ENCODE measurements around the gene CCDC187.
"Not testable (repeated sequence)": the region's sequence is repeated elsewhere in the genome, so short reads cannot be mapped to it uniquely, and the experiment has no call there.

The CCDC187 gene

DNA sequence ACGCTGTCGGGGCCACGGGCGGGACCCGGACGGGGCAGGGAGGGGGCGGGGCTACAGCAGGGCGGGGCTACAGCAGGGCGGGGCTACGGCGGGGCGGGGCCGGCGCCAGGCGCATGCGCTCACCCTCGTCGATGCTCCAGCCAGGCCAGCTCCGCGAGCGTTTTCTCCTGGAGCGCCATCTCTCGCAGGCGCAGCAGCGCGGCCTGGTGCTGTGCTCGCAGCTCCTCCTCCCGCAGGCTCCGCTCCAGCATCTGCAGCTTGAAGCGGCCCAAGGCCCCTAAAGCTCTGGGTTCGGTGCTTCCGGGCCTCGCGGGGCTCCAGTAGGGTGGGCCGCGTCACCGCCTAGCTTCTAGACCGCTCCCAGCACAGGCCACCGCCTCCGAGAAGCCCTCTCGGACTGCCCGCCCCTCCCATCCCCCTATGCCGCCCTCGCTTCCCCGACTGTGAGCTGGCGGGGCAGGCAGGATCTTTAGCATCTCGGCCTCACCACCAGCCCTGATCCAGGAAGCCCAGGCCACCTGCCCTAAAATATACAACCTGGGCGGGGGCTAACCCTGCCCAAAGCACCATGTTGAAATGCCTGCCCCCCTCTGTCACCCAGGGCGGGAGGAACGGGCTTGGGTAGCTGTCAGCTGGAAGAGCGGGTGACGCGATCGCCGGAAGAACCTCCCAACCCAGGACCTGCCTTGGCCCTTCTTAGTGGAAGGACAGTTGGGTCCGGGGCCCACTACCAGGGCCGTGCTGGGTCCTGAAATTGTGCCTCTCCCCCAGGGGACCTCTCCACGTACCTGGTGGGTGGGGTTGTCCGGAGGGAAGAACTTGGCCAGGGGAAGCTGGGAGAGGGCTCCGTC is 36.4 kb downstream of the CCDC187 start:
- H3K27me3 Mint-ChIP-seq (ENCODE audit: low read depth) = peaks cover 7% of the 10 kb centered on the region
- no peaks in the 10 kb centered on the region for H3K9me3 Mint-ChIP-seq
- no peaks in the 10 kb centered on the region for H3K36me3 Mint-ChIP-seq (ENCODE audit: low read depth)
- peak overlapping the region; percentile 87 for H3K4me3 Mint-ChIP-seq
- DNase-seq (ENCODE audit: low spot score) = peak; percentile 78
- H3K27ac Mint-ChIP-seq = peak overlapping the region; percentile 92
- peaks cover 9% of the 10 kb centered on the region for H3K4me1 Mint-ChIP-seq (ENCODE audit: low read depth)

DNA sequence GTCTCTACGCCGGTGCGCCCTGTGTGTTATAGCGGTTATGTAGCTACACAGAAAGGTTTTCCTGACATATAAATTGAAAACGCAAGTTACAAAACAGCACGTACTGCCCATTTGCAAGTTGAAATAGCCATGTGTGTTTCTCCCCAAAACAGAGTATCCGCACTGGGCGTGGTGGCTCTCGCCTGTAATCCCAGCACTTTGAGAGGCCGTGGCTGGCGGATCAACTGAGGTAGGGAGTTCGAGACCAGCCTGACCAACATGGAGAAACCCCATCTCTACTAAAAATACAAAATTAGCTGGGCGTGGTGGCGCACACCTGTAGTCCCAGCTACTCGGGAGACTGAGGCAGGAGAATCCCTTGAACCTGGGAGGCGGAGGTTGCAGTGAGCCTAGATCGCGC is 37.3 kb downstream of the CCDC187 start:
- H3K9me3 Mint-ChIP-seq; H3K4me1 Mint-ChIP-seq (ENCODE audit: low read depth); H3K27me3 Mint-ChIP-seq (ENCODE audit: low read depth); DNase-seq (ENCODE audit: low spot score); H3K36me3 Mint-ChIP-seq (ENCODE audit: low read depth): not testable (repeated sequence)
- Mint-ChIP-seq H3K4me3 (peak overlapping the region; percentile 87), H3K27ac (peak overlapping the region; percentile 92)

DNA sequence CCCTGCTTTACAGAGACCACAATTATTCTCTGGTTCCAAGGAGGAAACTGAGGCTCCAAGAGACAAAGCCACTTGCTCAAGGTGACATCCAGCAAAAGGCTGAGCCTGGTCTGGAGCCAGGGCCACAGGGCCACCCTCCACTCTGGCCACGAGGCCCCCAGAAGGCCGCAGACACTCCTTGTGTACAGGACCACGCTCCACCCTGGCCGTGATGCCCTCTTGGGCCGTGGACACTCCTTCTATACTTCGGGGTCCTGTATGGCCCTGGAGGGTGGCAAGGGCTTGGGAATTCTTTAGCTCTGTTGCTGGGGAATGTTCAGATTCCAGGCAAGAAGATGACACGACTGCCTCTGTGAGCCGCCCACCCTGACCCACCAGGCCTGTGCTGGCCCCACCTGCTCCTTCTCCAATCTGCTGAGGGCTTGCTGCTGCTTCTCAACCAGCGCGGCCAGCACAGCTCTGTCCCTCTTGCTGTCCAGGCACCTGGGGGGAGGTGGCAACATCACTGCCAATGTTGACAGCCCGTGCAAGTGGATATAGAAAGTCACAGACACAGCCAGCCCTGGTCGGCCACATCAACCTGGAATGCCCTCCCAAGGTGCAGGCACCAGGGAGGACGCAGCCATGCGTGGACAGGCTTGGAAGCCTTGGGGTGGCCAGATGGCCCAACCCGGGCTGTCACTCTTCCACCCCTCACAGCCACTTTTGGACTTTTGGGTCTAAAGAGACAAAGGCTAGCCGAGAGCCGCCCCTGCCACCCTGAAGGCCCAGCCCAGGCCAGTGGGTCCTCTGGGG is 38.1 kb downstream of the CCDC187 start:
- Mint-ChIP-seq H3K4me3 (no peak overlapping the region), H3K36me3 (ENCODE audit: low read depth) (no peaks in the 10 kb centered on the region), H3K27ac (no peak overlapping the region), H3K27me3 (ENCODE audit: low read depth) (peaks cover 7% of the 10 kb centered on the region), H3K9me3 (no peaks in the 10 kb centered on the region), H3K4me1 (ENCODE audit: low read depth) (peaks cover 9% of the 10 kb centered on the region)
- DNase-seq (ENCODE audit: low spot score) = no peak

DNA sequence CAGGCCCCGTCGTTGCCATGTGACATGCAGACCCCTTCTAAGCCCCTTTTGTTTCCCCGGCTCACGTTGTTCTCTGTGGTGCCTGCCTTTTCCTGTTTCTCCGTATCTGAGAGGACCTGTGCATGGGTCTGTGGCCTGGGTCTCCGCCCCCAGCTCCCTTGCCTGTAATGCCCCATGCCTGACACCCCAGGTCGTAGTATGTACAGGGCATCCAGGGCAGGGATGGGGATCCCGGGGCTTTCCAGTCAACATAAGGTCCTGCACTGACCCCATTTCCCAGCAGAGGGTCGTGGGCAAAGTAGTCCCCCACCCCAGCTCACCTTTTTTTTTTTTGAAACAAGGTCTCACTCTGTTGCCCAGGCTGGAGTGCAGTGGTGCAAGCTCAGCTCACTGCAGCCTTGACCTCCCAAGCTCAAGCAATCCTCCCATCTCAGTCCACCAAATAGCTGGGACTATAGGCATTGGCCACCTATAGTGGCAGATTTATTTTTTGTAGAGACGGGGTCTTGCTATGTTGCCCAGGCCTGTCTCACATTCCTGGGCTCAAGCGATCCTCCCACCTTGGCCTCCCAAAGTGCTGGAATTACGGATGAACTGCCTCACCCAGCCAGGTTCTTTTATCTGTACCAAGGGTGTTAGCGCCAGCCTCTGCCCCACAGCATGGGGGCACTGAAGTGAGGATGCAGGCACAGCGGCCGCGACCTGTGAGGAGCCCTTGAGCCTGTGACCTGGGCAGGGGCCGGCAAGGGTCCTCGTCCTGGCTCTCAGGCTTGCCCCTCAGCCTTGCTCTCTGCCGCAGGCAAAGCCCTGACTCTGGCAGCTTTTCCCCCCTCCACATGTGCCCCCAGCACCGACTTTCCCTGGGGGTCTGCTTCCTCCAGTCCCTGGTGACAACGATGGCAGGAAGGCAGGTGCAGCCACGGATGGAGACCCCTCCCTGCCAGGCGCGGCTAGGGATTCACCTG is 39.2 kb downstream of the CCDC187 start:
- Mint-ChIP-seq H3K9me3 (no peaks in the 10 kb centered on the region), H3K4me1 (ENCODE audit: low read depth) (peaks cover 9% of the 10 kb centered on the region), H3K27ac (no peak overlapping the region), H3K36me3 (ENCODE audit: low read depth) (no peaks in the 10 kb centered on the region), H3K4me3 (no peak overlapping the region), H3K27me3 (ENCODE audit: low read depth) (peaks cover 7% of the 10 kb centered on the region)
- no peak for DNase-seq (ENCODE audit: low spot score)

DNA sequence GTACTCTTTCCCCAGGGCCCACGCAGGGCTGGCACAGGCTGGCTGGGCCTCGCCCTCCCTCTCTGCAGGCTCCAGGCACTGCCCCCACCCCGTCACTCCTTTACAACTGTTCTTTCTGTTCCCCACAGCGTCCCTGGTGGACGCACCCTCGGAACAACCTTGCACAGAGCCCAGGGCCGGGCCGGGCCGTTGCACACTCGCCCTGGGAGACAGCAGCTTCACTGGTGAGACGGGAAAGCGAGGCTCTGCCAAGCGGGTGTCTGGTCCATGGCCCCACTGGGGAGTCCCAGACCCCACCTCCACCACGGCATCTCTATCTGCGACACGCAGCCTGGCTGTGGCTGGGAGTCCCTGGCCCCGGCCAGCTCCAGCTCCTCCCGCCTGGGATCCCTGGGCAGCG is 39.9 kb downstream of the CCDC187 start:
- Mint-ChIP-seq H3K4me3 (no peak overlapping the region), H3K9me3 (no peaks in the 10 kb centered on the region), H3K36me3 (ENCODE audit: low read depth) (no peaks in the 10 kb centered on the region), H3K4me1 (ENCODE audit: low read depth) (peaks cover 9% of the 10 kb centered on the region), H3K27me3 (ENCODE audit: low read depth) (peaks cover 7% of the 10 kb centered on the region), H3K27ac (no peak overlapping the region)
- DNase-seq (ENCODE audit: low spot score) = no peak

DNA sequence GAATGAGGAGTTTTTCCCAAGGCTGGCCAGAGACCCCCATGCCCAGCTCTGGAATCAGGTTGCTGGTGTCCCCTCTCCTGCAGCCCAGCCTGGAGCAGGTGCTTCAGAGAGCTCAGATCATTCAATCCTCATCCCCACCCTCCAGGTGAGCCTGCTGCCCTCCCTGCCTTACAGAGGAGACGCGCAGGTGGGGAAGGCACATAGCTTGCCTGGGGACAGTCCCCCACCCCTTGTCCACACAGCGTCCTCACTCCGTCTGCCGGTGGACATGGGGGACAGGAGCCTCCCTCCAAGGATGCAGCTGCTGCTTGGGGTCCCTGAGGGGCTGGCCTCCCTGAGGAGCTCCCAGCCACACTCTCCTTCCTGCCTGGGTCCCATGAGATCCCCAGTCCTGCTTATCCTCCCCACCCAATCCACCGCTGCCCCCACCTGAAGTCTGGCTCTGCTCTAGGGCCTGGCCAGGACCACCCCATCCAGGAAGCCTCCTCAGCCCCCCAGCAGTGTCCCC is 41.2 kb downstream of the CCDC187 start:
- no peaks in the 10 kb centered on the region for H3K27me3 Mint-ChIP-seq (ENCODE audit: low read depth)
- no peak overlapping the region for H3K27ac Mint-ChIP-seq
- no peak for DNase-seq (ENCODE audit: low spot score)
- no peaks in the 10 kb centered on the region for H3K9me3 Mint-ChIP-seq
- no peak overlapping the region for H3K4me3 Mint-ChIP-seq
- H3K36me3 Mint-ChIP-seq (ENCODE audit: low read depth) = no peaks in the 10 kb centered on the region
- peaks cover 9% of the 10 kb centered on the region for H3K4me1 Mint-ChIP-seq (ENCODE audit: low read depth)

DNA sequence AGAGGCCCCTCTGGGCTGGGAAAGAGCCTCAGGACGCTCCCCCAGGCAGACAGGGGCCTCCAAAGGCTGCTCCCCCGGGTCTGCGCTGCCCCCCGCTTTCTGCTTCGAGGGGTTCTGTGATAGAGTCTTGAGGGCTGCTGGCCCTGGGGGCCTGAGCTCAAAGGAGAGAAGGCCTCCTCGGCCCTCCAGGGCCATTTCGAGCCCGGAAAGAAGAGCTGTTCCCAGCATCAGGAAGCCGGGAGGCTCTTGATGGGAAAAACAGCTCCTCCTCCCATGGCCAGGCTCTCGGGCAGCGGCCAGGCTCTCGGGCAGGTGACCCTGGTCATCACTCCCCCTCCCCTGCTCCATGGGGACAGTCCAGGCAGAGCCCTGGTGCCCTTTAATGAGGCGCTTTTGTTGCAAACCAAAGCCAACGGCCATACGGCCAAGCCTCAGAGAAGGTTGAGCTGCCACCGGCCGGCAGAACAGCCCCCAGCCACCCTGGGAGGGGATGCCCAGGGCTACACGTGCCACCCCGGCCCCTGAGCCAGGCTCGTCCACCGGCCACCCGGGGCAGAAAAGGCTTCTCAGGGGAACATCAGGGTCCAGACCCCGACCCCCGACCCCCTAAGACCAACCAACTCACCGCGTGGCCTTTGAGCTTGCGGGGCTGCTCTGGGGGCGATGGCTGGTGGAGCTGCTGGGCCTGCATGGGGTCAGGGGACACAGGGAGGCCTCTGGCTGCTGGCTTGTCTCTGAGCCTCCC is 42.0 kb downstream of the CCDC187 start:
- no peak for DNase-seq (ENCODE audit: low spot score)

DNA sequence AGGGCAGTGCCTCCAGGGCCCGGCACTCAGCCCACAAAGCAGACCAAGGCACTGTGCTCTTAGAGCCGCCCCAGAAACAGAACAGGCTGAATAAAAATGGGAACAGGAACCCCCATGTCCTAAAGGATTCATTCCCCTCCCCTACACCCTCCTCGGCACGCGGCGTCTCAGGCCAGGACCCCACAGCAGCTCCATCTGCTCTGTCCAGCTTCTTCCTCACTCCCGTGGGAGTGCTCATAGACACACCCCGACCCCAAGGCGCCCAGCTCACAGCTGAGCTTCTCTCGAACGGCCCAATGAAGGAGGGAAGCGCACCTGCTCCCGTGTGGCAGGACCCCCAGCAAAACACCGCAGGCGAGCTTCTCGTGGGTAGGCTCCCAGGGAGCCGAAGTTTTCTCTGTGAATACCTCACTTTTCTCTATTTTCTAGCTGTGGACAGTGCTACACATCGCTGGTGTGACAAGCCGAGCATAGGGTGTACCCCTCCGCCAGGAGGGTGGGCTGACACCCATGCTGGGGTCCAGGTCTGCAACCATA is 42.9 kb downstream of the CCDC187 start:
- Mint-ChIP-seq H3K9me3 (no peaks in the 10 kb centered on the region), H3K4me3 (no peak overlapping the region)

More for the DNA sequence above, 42.0 kb downstream of the CCDC187 start:
- Mint-ChIP-seq H3K4me1 (ENCODE audit: low read depth) (peaks cover 3% of the 10 kb centered on the region), H3K27me3 (ENCODE audit: low read depth) (no peaks in the 10 kb centered on the region), H3K36me3 (ENCODE audit: low read depth) (no peaks in the 10 kb centered on the region), H3K27ac (no peak overlapping the region), H3K4me3 (no peak overlapping the region), H3K9me3 (no peaks in the 10 kb centered on the region)

DNA sequence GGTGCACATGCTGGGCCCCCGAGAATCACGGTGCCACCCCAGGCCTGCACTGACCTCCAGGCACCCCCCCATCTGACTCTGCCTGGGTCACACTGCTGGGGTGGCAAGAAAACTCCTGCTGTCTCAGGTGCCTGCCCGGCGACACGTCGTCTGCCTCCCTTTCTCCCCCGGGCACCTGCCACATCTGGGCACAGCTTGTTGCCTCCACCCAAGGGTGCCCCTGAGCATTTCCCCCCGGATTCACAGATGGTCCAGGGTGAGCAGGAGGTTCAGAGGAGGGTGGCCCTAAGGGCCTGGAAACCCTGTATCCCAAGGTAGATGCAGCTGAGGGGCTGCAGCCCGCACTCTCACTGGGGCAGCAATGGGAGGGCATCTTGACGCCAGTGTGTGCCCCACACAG is 43.4 kb downstream of the CCDC187 start:
- H3K36me3 Mint-ChIP-seq (ENCODE audit: low read depth) = no peaks in the 10 kb centered on the region

More for the DNA sequence above, 42.9 kb downstream of the CCDC187 start:
- H3K27ac Mint-ChIP-seq = no peak overlapping the region
- H3K36me3 Mint-ChIP-seq (ENCODE audit: low read depth) = no peaks in the 10 kb centered on the region
- no peak for DNase-seq (ENCODE audit: low spot score)
- no peaks in the 10 kb centered on the region for H3K27me3 Mint-ChIP-seq (ENCODE audit: low read depth)
- no peaks in the 10 kb centered on the region for H3K4me1 Mint-ChIP-seq (ENCODE audit: low read depth)

DNA sequence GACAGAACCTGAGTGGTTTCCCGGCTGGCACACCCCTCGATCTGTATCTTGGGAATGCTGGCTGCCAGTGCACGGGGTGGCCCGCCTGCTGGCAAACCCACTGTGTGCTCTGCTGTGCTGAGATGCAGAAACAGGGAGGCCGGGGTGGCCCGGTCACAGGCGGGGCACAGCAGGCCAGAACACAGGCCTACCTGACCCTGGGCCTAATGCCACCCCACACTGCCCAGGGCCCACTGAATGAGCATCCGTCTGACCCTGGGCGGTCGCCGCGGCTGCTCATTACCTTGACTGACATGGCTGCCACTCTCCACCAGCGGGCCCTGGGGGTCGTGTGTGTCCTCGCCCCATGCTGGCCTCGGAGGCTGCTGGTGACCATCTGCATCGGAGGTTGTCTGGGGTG is 44.1 kb downstream of the CCDC187 start:
- H3K27ac Mint-ChIP-seq = no peak overlapping the region
- H3K27me3 Mint-ChIP-seq (ENCODE audit: low read depth) = no peaks in the 10 kb centered on the region
- no peaks in the 10 kb centered on the region for H3K9me3 Mint-ChIP-seq
- no peaks in the 10 kb centered on the region for H3K4me1 Mint-ChIP-seq (ENCODE audit: low read depth)
- H3K36me3 Mint-ChIP-seq (ENCODE audit: low read depth) = no peaks in the 10 kb centered on the region
- no peak for DNase-seq (ENCODE audit: low spot score)
- no peak overlapping the region for H3K4me3 Mint-ChIP-seq

More for the DNA sequence above, 43.4 kb downstream of the CCDC187 start:
- Mint-ChIP-seq H3K4me1 (ENCODE audit: low read depth) (no peaks in the 10 kb centered on the region), H3K27ac (no peak overlapping the region), H3K4me3 (no peak overlapping the region), H3K9me3 (no peaks in the 10 kb centered on the region), H3K27me3 (ENCODE audit: low read depth) (no peaks in the 10 kb centered on the region)
- no peak for DNase-seq (ENCODE audit: low spot score)

DNA sequence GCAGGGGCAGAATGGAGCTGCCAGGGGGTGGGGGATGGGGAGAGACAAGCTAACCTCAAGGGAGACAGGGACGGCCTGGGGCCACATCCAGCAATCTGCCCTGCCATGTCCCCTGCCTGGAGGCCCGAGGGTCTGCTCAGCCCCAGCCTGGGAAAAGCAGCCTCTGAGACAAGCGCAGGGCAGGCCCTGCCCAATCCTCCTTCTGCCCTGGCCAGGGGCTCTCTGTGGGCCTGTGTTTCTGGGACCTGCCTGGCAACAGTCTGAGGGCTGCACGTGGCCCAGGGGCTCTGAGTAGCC is 44.4 kb downstream of the CCDC187 start:
- no peak overlapping the region for H3K27ac Mint-ChIP-seq
- no peaks in the 10 kb centered on the region for H3K4me1 Mint-ChIP-seq (ENCODE audit: low read depth)
- H3K9me3 Mint-ChIP-seq = no peaks in the 10 kb centered on the region
- H3K27me3 Mint-ChIP-seq (ENCODE audit: low read depth) = no peaks in the 10 kb centered on the region
- no peak for DNase-seq (ENCODE audit: low spot score)
- no peaks in the 10 kb centered on the region for H3K36me3 Mint-ChIP-seq (ENCODE audit: low read depth)
- no peak overlapping the region for H3K4me3 Mint-ChIP-seq

DNA sequence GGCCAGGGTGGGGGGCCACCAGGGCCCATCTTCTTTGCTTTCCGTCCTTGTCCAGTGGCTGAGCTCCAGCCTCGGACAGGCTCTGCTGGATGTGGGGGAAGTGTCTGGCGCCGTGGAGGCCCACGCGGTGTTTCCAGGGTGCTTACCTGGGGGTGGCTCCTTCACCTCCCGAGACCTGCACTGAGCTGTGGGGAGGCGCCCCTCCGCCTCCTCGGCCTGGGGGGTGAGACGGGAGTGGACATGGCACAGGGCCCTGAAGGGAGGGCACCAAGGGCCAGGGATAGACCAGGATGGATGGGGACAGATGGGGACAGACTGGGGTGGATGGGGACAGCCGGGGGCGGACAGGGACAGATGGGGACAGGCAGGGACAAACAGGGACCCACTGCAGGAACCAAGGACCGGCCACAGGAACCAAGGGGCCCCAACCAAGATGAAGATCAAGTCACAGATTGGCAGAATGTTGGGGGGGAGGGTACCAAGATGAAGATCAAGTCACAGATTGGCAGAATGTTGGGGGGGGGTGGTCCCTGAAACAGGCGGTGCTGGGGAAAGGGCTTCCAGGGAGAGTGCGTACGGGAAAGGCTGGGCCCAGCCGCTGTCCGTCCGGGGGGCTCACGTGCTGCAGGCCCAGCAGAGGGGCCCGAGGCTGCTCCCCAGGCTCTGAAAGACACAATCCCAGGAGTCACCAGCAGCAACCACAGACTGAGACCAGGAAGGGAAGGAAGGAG is 44.9 kb downstream of the CCDC187 start:
- Mint-ChIP-seq H3K36me3 (ENCODE audit: low read depth) (no peaks in the 10 kb centered on the region), H3K27me3 (ENCODE audit: low read depth) (no peaks in the 10 kb centered on the region), H3K4me3 (no peak overlapping the region), H3K9me3 (no peaks in the 10 kb centered on the region), H3K4me1 (ENCODE audit: low read depth) (no peaks in the 10 kb centered on the region), H3K27ac (no peak overlapping the region)
- DNase-seq (ENCODE audit: low spot score) = no peak
